Neural cell (in vitro differentiated cells): ENCODE results near the gene DSCAM. TPM values are rescaled to one million over a fixed set of nuclear protein-coding genes. Genes with fewer than 3 reads are reported as not detected.

Experiments used
- H2AFZ ChIP-seq: fragments of 200-600, 300-800 bp; sonication (generic), shearing (Covaris generic); 2 replicates; pipeline ENCODE4 v1.6.0; 2014; ENCODE audit warnings: low read depth, mild to moderate bottlenecking, antibody characterized with exemption, low read length, moderate library complexity
- H3F3A ChIP-seq: fragments of 200-600 bp; shearing (Covaris generic); 2 replicates; pipeline ENCODE4 v1.6.1; 2016; ENCODE audit warnings: mild to moderate bottlenecking, moderate library complexity, mixed read lengths, antibody characterized with exemption, low read length; ENCODE audit not compliant: insufficient read depth, poor library complexity, severe bottlenecking
- H3K27ac ChIP-seq: fragments of 200-600, 300-800 bp; sonication (generic), shearing (Covaris generic); 2 replicates; pipeline ENCODE4 v1.5.1; 2014; ENCODE audit warnings: mild to moderate bottlenecking, low read length, moderate library complexity
- H3K27me3 ChIP-seq: fragments of 300-800, 200-600 bp; sonication (generic), shearing (Covaris generic); 2 replicates; pipeline ENCODE4 v1.6.0; 2014; ENCODE audit warnings: mild to moderate bottlenecking, low read depth, low read length, moderate library complexity; ENCODE audit not compliant: insufficient read depth
- H3K36me3 ChIP-seq: fragments of 300-800, 200-600 bp; sonication (generic), shearing (Covaris generic); 2 replicates; pipeline ENCODE4 v1.5.1; 2014; ENCODE audit warnings: mild to moderate bottlenecking, antibody characterized with exemption, low read length, moderate library complexity; ENCODE audit not compliant: insufficient read depth
- H3K4me2 ChIP-seq: fragments of 300-800, 200-600 bp; sonication (generic), shearing (Covaris generic); 2 replicates; pipeline ENCODE4 v1.6.0; 2014; ENCODE audit warnings: mild to moderate bottlenecking, low read length
- H3K4me3 ChIP-seq: fragments of 300-800, 200-600 bp; sonication (generic), shearing (Covaris generic); 2 replicates; pipeline ENCODE4 v1.5.1; 2014; ENCODE audit warnings: mild to moderate bottlenecking, low read length, moderate library complexity
- H3K79me2 ChIP-seq: fragments of 200-600 bp; shearing (Covaris generic); replicated peaks from 2 replicates; pipeline ENCODE4 v1.6.0; 2014; ENCODE audit warnings: mild to moderate bottlenecking, low read length, moderate library complexity; ENCODE audit not compliant: insufficient read depth
- H3K9ac ChIP-seq: fragments of 300-800, 200-600 bp; sonication (generic), shearing (Covaris generic); 2 replicates; pipeline ENCODE4 v1.6.1; 2016; ENCODE audit warnings: mild to moderate bottlenecking, low read length, mixed read lengths
- H3K9me2 ChIP-seq: fragments of 200-600 bp; shearing (Covaris generic); 2 replicates; pipeline ENCODE4 v1.6.1; 2016; ENCODE audit warnings: mild to moderate bottlenecking, low read length, mixed read lengths; ENCODE audit not compliant: insufficient read depth
- H3K9me3 ChIP-seq: fragments of 200-600, 300-800 bp; sonication (generic), shearing (Covaris generic); 2 replicates; pipeline ENCODE4 v1.6.1; 2016; ENCODE audit warnings: mild to moderate bottlenecking, mixed run types, low read length, moderate library complexity, mixed read lengths
- H4K20me1 ChIP-seq: fragments of 200-600 bp; shearing (Covaris generic); 2 replicates; pipeline ENCODE4 v1.6.1; 2016; ENCODE audit warnings: mild to moderate bottlenecking, mixed run types; ENCODE audit not compliant: insufficient read depth
- CTCF ChIP-seq: fragments of 450-650 bp; IDR thresholded peaks from 2 replicates; pipeline ENCODE4 v1.5.1; 2014; ENCODE audit warnings: antibody characterized with exemption, mild to moderate bottlenecking, moderate library complexity; ENCODE audit not compliant: poor library complexity, severe bottlenecking
- EP300 ChIP-seq: fragments of 450-650 bp; conservative IDR thresholded peaks from 2 replicates; pipeline ENCODE4 v1.6.1; 2014; ENCODE audit warnings: antibody characterized with exemption, mild to moderate bottlenecking, moderate library complexity; ENCODE audit not compliant: poor library complexity, severe bottlenecking
- EZH2 ChIP-seq: fragments of 200-600, 300-800 bp; shearing (Covaris generic), sonication (generic); IDR thresholded peaks from 2 replicates; pipeline ENCODE4 v1.6.1; 2014; ENCODE audit warnings: antibody characterized with exemption, low read length, borderline replicate concordance, mild to moderate bottlenecking; ENCODE audit not compliant: insufficient read depth, poor library complexity, severe bottlenecking
- MXI1 ChIP-seq: fragments of 450-650 bp; conservative IDR thresholded peaks from 2 replicates; pipeline ENCODE4 v1.6.1; 2014; ENCODE audit warnings: antibody characterized with exemption, mild to moderate bottlenecking; ENCODE audit not compliant: poor library complexity, severe bottlenecking
- POLR2AphosphoS5 ChIP-seq: IDR thresholded peaks from 2 replicates; pipeline ENCODE4 v1.6.1; 2012
- RAD21 ChIP-seq: fragments of 450-650 bp; conservative IDR thresholded peaks from 2 replicates; pipeline ENCODE4 v1.6.1; 2014; ENCODE audit warnings: antibody characterized with exemption, mild to moderate bottlenecking, moderate library complexity
- REST ChIP-seq: IDR thresholded peaks from 2 replicates; pipeline ENCODE4 v1.6.1; 2012; ENCODE audit warnings: borderline replicate concordance
- SMC3 ChIP-seq: fragments of 450-650 bp; conservative IDR thresholded peaks from 2 replicates; pipeline ENCODE4 v1.6.1; 2014; ENCODE audit warnings: antibody characterized with exemption, mild to moderate bottlenecking, moderate library complexity; ENCODE audit not compliant: poor library complexity
- TAF1 ChIP-seq: IDR thresholded peaks from 2 replicates; pipeline ENCODE4 v1.6.1; 2012; ENCODE audit warnings: low read depth
- polyA plus RNA-seq: library from polyadenylated mRNA; depleted of rRNA; stranded (reverse); fragments of >200 nt; gene quantifications from 2 replicates; pipeline ENCODE4 v1.2.3, GENCODE V29; 2014

The DSCAM gene
- polyA plus RNA-seq, 1 donor from 2014 or later = 5.3 TPM

GRCh38 chr21:40684726-40685125 lies 162.2 kb downstream of the DSCAM start:
- H3K4me2 ChIP-seq = no peak overlapping the region
- H3K9ac ChIP-seq = no peak overlapping the region
- H3K4me3 ChIP-seq = no peak overlapping the region
- TF ChIP-seq RAD21 = no peak
- TF ChIP-seq SMC3 = no peak
- H3K9me2 ChIP-seq = no peaks in the 10 kb centered on the region
- H2AFZ ChIP-seq = no peak overlapping the region
- H3K27ac ChIP-seq = no peak overlapping the region
- H3K36me3 ChIP-seq = no peaks in the 10 kb centered on the region
- H3K9me3 ChIP-seq = no peaks in the 10 kb centered on the region
- no peaks in the 10 kb centered on the region for H3F3A ChIP-seq
- no peaks in the 10 kb centered on the region for H4K20me1 ChIP-seq
- H3K27me3 ChIP-seq = no peaks in the 10 kb centered on the region
- no peaks in the 10 kb centered on the region for H3K79me2 ChIP-seq

- Histone ChIP-seq H3K9me3 (no peaks in the 10 kb centered on the region), H3K27me3 (no peaks in the 10 kb centered on the region), H3F3A (no peaks in the 10 kb centered on the region), H3K4me3 (no peak overlapping the region), H2AFZ (no peak overlapping the region), H3K79me2 (no peaks in the 10 kb centered on the region), H3K36me3 (no peaks in the 10 kb centered on the region), H3K9ac (no peak overlapping the region), H3K9me2 (no peaks in the 10 kb centered on the region), H4K20me1 (no peaks in the 10 kb centered on the region), H3K27ac (no peak overlapping the region), H3K4me2 (no peak overlapping the region)
- no peak for TF ChIP-seq SMC3
- TF ChIP-seq REST = no peak
- no peak for TF ChIP-seq POLR2AphosphoS5
- TF ChIP-seq RAD21 = no peak
- no peak for TF ChIP-seq MXI1
- TF ChIP-seq EP300 = no peak
- TF ChIP-seq TAF1 = no peak
- TF ChIP-seq EZH2 = no peak
- no peak for TF ChIP-seq CTCF
Observed at GRCh38 chr21:40683349-40683748, 163.6 kb downstream of the DSCAM start.
